ENCODE data around the gene TRAF3IP1.

DNA sequence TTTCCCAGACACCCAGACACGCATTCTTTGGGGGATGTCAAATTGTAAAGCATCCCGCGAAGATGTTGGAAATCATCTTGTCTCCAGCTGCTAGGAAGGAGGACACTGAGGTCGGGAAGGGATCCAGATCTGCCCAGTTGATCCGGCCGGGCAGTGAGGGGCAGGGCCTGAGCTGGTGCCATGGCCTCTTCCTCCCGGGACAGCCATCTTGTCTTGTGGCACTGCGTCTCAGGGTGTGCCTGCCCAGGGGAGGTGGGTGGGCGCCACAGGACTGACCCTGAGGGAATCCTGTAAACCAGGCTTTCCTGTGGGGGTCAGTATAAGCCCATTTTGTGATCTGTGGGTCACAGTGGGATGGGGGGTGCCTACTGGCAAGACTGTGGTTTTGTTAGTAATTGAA is 10.1 kb downstream of the TRAF3IP1 start:
- TF ChIP-seq, protein P1, sequence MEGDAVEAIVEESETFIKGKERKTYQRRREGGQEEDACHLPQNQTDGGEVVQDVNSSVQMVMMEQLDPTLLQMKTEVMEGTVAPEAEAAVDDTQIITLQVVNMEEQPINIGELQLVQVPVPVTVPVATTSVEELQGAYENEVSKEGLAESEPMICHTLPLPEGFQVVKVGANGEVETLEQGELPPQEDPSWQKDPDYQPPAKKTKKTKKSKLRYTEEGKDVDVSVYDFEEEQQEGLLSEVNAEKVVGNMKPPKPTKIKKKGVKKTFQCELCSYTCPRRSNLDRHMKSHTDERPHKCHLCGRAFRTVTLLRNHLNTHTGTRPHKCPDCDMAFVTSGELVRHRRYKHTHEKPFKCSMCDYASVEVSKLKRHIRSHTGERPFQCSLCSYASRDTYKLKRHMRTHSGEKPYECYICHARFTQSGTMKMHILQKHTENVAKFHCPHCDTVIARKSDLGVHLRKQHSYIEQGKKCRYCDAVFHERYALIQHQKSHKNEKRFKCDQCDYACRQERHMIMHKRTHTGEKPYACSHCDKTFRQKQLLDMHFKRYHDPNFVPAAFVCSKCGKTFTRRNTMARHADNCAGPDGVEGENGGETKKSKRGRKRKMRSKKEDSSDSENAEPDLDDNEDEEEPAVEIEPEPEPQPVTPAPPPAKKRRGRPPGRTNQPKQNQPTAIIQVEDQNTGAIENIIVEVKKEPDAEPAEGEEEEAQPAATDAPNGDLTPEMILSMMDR (IDR thresholded peaks at IDR 0.05) = no peak
- no peak for TF ChIP-seq POLR2A (IDR thresholded peaks at IDR 0.05)
